ENCODE measurements around the gene SHISAL1.

DNA sequence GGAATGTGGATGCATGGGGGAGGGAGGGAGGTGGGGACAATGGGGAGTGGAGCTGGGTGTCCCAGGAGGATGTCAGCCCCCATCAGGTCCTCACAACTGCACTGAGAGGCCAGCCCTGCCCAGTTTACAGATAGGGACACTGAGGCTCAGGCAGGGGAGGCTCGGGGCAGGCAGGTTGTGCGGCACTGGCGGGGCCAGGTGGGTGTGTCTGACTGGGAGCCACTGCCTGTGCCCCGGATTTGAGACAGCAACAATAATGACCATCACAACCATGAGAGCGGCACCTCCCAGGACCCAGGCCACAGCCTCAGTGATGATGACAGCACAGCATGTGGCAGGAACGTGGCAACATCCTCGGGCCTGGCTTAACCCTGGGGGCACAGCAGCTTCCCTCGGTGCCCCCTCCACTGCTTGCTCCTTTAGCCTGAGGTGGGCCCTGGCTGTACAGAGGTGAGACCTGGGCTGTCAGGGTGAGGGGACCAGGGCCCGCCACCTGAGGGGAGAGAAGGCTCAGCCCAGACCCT is 32.0 kb downstream of the SHISAL1 start:
- TF ChIP-seq, protein P1, sequence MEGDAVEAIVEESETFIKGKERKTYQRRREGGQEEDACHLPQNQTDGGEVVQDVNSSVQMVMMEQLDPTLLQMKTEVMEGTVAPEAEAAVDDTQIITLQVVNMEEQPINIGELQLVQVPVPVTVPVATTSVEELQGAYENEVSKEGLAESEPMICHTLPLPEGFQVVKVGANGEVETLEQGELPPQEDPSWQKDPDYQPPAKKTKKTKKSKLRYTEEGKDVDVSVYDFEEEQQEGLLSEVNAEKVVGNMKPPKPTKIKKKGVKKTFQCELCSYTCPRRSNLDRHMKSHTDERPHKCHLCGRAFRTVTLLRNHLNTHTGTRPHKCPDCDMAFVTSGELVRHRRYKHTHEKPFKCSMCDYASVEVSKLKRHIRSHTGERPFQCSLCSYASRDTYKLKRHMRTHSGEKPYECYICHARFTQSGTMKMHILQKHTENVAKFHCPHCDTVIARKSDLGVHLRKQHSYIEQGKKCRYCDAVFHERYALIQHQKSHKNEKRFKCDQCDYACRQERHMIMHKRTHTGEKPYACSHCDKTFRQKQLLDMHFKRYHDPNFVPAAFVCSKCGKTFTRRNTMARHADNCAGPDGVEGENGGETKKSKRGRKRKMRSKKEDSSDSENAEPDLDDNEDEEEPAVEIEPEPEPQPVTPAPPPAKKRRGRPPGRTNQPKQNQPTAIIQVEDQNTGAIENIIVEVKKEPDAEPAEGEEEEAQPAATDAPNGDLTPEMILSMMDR (IDR thresholded peaks at IDR 0.05; ENCODE audit: low read length): no peak
- no peak for TF ChIP-seq EZH2phosphoT487 (IDR thresholded peaks at IDR 0.05; ENCODE audit: low read length)
- TF ChIP-seq EZH2 (optimal IDR thresholded peaks at IDR 0.05; ENCODE audit: low read depth, low read length): no peak
